OCI-M2 (cell line): ENCODE data around the gene DYNLT4.
"Not testable (repeated sequence)": the region's sequence is repeated elsewhere in the genome, so short reads cannot be mapped to it uniquely, and the experiment has no call there.

Experiments used
- DNase-seq: peaks from one replicate; lab custom pipeline; 2025; ENCODE audit not compliant: unreplicated experiment; lab: John Stamatoyannopoulos, UW

DYNLT4 gene

GRCh38 chr1:44828841-44829440, 21.8 kb upstream of the DYNLT4 start:
- DNase-seq: no peak

DNA sequence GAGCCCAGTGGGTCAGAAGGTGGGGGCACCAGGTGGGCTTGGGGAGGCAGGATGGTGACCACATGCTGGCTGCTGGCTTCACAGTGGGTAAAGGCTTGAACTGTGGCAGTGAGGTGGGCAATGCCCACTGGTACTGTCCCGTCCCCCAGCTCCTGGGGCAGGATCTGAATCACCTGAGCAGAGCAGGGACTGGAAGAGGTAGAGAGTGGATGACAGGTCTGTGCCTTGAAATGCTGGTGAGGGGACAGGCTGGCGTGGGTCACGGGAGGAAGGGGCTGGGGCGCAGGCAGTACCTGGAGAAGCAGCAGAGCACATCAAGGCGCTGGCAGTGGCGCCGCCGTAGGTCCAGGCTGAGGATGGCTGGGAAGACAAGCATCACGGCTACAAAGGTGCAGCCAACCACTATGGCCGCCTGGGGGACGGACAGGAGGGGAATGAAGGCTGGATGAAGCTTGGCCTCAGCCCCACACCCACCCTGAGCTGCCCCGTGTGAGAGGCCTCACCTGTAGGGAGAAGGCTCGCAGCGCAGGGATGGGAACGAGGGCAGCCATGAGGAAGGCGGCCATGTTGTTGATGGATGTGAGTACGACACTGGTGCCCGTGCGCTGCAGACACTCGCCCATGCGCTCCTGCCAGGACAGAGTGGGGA, 21.0 kb upstream of the DYNLT4 start:
- no peak for DNase-seq

GRCh38 chr1:44827197-44828002, 20.2 kb upstream of the DYNLT4 start:
- DNase-seq: no peak

GRCh38 chr1:44826375-44827196, 19.4 kb upstream of the DYNLT4 start:
- no peak for DNase-seq

DNA sequence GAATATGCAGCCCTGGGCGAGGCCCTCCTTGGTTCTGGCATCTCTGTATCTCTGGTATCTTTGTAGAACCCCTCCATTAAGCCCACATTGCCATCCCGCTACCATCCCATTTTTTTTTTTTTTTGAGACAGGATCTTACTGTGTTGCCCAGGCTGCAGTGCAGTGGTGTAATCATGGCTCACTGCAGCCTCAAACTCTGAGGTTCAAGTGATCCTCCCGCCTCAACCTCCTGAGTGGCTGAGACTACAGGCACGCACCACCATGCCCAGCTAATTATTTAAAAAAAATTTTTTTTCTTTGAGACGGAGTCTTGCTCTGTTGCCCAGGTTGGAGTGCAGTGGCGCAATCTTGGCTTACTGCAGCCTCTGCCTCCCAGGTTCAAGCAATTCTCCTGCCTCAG, 17.2 kb upstream of the DYNLT4 start:
- not testable (repeated sequence) for DNase-seq

DNA sequence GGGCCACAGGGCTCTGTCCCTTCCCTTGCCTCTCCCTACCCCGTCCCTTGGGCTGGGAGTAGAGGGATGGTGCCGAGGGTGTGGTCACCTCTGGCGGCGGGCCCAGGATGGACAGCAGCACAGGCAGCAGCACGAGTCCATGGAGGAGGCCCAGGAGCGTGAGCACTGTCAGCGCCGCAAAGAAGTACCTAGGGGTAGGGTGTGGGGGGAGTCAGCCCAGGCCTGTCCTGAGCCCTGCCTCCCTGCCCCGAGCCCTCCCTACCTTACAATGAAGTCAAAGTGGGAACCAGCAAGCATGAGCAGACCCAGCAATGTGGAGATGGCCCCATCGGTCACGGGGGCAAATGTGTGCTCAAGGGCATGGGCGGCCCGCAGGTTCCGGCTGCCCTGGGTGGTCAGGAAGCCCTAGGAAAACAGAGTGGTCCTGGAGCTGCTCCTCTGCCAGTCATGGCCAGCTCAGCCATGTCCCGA, 15.9 kb upstream of the DYNLT4 start:
- DNase-seq: no peak

GRCh38 chr1:44822131-44822701, 15.1 kb upstream of the DYNLT4 start:
- no peak for DNase-seq

DNA sequence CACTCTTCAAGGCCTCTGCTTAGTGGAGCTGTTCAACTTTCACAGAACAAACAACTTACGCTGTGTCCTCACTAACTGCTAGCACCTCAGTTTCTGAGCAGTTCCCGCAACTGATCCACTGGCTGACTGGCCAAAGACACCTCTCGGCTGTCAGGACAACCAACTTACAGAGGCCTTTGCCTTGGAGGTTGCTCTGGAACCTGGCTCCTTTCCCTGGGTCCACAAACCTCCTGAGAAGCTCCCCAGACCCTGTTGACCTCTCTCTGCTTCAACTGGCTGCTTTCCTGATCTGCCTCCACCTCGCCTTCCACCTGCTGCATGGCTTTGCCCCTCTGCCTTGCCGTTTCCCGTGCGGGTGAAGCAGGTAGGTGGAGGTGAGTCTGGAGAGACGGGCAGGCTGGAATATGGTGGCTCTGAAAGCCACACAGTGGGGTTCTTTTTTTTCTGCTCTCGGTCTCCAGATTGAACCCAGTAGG, 14.1 kb upstream of the DYNLT4 start:
- no peak for DNase-seq

DNA sequence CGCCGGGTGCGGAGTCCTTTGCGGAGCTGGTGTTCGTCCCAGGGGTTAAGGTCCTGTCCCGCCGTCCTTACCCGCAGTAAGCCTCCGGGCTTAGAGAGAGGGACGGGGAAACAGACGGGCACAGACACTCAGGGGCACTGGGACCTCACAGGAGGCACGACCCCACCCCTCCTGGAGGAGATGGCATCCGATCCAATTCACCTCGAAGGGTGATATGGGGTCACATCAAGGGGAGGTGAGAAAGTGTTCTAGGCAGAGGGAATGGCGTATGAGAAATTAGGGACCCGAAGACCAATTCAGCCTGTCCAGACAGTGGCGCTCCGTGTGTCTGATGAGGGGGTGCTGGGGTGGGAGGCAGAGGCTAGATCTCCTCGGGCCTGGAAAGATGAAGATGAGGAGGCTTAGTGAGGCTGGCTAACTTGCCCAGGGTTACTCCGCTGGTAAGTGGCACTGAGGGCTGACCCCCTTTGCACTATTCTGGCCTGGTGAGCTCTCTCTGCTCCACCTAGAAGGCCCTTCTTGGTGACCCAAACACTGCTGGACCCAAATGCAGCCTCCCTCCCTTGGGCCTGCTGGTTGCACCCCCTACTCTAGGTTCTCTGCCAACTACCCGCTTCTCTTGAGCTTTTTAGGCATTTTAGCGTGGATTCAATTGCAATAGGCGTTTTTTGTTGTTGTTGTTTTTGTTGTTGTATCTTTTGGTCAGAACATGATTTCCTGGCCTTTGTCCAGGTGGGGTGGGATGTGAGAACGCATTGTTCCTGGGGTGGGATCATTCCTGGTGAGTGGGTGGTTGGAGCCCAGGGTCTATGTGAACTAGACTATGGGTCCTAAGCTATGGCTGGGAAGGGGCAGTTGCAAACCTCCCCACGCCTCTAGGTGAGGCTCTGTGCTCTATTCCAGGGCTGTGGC, 13.4 kb upstream of the DYNLT4 start:
- no peak for DNase-seq

GRCh38 chr1:44819608-44820327, 12.6 kb upstream of the DYNLT4 start:
- DNase-seq: no peak

- no peak for DNase-seq
These were observed 12.1 kb upstream of the DYNLT4 start for GRCh38 chr1:44819196-44819607.

DNA sequence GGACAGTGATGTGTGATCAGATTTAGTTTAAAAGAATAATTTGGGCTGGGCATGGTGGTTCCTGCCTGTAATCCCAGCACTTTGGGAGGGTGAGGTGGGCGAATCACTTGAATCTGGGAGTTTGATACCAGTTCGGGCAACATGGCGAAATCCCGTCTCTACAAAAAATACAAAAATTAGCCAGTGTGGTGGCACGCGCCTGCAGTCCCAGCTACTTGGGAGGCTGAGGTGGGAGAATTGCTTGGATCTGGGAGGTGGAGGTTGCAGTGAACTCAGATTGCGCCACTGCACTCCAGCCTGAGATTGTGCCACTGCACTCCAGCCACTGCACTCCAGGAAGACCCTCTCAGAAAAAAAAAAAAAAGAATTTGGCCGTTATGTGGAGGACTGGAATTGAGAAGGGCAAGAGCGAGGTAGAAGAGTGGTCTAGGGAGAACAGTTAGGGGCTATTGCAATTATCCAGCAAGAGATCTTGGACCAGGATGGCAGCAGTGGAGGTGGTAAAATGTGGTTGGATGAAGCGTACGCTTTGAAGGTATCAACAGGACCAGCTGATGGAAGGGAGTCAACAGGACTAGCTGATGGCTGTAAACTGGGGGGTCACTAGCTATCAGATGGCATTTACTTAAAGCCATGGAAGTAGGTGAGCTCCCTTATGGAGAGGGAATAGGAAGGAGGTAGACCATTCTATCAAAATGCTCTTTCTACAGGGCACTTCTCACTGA, 10.8 kb upstream of the DYNLT4 start:
- DNase-seq: no peak

DNA sequence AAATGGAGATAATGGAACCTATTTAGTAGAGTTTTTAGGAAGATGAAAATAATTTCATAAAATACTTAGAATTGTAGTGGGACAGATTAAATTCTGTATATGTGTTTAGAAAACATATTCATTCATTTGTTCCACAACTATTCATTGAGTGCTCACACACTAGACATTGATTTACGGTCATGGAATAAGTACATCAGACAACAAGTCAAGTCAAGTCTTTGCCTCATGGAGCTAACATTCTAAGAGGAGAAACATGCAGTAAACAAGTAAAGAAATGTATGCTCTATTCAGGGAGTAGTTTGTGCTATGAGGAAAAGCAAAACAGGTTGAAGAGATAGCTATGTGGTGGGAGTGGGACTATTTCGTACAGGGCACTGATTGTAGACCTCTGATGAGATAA, 10.2 kb upstream of the DYNLT4 start:
- DNase-seq: no peak

DNA sequence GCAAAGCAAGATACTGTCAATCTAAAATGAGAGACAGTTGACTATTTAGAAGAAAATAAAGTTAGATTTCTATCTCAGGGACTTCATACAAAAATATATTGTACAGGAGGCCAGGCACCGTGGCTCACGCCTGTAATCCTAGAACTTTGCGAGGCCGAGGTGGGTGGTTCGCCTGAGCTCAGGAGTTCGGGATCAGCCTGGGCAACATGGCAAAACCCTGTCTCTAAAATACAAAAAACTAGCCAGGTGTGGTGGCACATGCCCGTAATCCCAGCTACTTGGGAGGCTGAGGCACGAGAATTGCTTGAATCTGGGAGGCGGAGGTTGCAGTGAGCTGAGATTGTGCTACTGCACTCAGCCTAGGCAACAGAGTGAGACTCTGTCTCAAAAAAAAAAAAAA, 8.8 kb upstream of the DYNLT4 start:
- DNase-seq: not testable (repeated sequence)

GRCh38 chr1:44812822-44813543, 5.8 kb upstream of the DYNLT4 start:
- no peak for DNase-seq

GRCh38 chr1:44811234-44811633, 4.1 kb upstream of the DYNLT4 start:
- no peak for DNase-seq

DNA sequence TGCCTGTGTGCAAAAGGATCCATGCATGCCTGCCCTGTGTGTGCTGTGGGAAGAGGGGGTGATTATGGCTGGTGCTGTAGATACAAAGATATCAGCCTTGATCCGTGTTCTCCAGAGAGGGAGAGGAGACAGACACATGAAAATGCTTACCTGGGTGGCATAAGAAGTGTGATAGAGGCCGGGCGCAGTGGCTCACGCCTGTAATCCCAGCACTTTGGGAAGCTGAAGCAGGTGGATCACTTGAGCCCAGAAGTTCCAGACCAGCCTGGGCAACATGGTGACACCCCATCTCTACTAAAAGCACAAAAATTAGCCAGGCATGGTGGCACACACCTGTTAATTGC, 3.6 kb upstream of the DYNLT4 start:
- not testable (repeated sequence) for DNase-seq
